ENCODE measurements around the gene ADPRH.
"Not testable (repeated sequence)": the region's sequence is repeated elsewhere in the genome, so short reads cannot be mapped to it uniquely, and the experiment has no call there.

The ADPRH gene

DNA sequence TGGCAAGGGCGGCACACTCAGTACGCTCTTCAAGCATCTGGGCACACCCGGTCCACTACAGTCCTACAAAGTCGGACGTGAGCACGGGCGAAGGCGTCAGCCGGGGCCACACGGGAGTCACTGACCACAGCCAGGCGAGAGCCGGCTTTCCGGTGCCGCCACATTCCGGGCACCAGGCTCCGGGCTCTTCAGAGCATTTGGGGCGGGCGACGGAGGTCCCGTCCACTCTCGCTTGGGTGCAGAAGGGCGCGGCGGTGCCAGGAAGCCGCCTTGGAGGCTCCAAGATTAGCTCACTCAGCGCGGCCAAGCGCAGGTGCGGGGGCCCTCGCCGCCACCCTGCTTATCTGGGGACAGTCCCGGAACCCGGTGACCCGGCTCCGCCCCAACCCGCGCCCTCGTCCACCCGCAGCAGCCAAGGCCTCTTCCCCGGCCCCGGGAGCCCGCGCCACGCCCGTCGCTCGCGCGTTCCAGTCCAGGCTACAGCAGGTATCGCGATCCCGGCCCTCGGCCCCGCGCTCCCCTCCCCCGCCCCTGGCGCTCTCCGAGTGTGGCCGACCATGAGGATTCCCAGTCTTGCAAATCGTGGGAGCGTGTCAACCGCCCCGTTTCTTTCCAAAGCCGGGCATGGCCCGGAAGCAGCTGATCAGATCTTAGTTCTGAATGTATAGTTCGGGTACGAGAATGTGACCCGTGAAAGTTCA, at the start of gene ADPRH:
ADPRH (plus strand) TSS at position 127 of the 701 bp plus-strand sequence. CDS start 2,678 bp downstream, outside the sequence.
- no peak for DNase-seq (ENCODE audit: low spot score)

DNA sequence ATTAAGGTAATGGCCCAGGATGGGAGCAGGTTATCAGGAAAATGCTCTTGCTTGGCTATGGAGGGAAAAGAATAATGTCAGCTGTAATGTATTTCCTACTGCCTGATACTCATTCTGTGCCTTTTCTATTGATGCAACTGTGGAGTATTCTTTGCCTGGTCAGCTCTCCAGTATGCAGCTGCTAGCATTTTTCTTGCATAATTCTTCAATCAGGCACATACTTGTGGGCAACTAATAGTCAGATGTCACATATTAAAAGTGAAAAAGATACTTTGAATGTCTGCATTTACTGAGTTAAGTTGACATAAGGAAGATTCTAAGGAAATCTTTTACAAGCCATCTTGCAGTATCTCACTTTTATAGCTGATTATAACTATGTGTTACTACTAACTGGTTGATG, 49.4 kb upstream of the ADPRH start:
- no peak for DNase-seq (ENCODE audit: low spot score)

DNA sequence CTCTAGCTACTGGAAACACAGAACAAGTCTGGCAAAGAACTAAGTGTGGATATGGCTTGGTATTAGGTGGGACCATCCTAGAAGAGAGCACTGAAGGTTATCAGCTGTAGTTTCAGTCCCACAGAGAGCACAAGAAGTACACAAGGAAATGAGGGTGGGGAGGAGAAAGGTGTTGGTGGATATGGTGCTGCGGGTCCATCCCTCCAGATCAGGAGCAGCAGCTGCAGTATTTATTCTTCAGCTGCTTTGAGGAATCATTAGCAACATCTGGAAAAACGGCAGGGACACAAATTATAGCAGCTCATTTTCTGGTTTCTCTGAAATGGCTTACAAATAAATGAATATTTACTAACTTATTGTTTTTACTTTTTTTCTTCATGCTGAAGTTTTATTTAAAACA, 48.8 kb upstream of the ADPRH start:
- no peak for DNase-seq (ENCODE audit: low spot score)

DNA sequence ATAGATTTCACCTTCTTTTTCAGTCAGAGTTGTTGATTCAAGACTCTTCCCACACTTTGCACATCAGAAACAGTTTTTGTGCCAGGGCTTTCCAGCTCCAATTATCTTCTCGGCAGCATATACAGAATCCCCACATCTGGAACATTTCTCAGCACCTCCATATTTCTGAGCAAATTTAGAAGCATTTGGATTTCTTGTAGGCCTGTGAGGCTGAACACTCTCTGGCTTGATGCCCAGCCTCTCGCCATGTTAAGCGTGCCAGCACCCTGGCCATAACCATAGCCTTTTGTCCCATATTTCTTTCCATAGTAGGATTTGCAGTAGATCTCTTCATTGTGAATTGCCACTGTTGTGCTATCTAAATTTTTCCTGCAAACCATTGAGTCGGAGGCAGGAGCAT, 48.1 kb upstream of the ADPRH start:
- DNase-seq (ENCODE audit: low spot score): no peak

DNA sequence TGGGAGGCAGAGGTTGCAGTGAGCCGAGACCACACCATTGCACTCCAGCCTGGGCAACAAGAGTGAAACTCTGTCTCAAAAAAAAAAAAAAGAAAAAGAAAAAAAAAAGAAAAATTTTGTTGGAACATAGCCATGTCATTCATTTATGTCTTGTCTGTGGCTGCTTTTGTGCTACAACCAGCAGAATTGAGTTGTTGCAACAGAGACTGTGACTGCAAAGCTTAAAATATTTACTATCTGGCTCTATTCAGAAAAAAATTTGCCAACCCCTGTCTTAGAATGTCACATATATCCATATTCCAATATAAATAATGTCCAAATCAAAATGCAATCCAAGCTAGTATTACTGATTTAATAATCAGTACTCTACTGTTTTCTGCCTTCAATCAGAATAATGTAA, 45.0 kb upstream of the ADPRH start:
- no peak for DNase-seq (ENCODE audit: low spot score)

DNA sequence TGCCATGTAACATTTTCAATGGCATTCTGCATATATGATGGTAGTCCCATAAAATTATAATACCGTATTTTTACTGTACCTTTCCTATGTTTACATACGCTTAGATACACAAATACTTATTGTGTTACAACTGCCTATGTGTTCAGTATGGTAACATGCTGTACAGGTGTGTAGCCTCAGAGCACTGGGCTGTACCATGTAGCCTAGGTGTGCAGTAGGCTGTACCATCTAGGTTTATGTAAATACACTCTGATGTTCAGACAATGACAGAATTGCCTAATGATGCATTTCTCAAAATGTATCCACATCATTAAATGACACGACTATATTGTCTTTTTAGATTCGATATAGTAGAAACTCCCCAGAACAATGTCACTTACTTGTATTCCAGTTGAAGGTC, 42.5 kb upstream of the ADPRH start:
- no peak for DNase-seq (ENCODE audit: low spot score)

DNA sequence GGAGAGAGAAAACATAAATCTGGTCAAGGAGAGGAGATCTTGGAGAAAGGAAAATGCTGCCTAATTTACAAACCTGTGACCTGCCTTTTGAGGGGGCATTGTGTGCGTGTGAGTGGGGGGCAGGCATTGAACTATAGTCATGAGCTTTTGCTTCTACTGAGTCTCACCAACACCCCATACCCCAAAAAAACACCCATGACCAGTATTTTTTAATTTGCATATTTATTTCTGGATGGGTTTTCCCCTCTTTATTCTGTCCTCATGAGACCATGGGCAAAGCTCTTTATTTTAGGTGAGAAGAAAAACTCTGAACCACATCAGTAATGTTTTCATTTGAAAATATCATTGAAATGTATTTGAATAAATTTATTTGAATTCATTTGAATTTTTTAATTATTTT, 40.5 kb upstream of the ADPRH start:
- DNase-seq (ENCODE audit: low spot score): no peak

DNA sequence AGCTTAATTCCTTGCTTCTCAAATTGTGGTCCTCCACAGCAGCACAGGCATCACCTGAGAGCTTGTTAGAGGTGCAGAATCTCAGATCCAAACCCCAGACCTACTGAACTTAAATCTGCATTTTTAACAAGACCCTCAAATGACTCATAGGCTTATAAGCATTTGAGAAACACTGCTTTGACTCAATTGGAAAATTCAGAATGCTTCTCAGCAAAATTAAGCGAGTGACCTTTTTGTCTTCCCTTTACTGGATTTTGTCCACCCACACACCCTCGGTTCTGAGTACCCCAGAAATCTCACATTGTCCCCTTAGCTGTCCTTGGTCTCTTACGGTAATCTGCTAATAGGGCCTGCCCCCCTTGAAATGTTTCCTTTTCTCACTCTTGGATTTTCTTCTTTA, 37.7 kb upstream of the ADPRH start:
- no peak for DNase-seq (ENCODE audit: low spot score)

DNA sequence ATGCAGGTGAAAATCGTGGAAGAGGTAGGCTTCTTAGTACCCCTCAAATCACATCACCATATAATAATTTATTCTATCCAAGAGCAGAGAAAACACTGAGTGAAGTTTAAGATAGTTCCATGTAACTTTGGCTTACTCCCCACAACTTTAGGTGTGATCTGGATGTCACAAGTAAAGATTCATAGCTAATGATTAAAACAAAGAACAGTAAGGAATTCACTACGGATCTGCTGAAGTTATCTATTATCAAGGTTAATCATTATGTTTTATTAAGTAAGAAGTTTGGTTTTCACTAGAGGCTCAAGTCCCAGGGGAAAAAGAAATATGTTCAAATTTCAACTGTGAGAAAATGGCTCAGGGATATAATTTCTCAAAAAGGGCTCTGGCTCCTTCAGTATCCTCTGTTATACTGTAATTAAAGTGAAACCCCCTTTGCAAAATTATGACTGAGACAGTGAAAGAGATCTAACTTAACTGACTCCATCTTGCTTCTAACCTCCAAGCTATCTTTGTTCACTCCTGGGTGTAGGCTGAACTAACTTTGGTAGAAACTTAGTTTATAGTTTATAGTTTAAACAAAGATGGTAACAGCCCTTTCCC, 37.0 kb upstream of the ADPRH start:
- no peak for DNase-seq (ENCODE audit: low spot score)

DNA sequence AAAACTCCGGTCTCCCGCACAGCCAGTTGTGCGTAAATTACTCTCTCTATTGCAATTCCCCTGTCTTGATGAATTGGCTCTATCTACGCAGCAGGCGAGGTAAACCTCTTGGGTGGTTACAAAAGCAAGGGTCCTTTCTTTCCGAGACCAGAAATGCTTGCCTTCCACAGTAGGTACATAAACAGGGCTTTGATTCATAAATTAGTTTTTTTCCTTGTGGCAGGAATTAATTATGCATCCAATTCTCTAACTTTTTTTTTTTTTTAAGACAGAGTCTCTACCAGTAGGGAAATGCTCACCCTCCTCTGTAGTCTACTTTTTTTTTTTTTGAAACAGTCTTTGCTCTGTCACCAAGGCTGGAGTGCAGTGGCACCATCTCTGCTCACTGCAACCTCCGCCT, 36.1 kb upstream of the ADPRH start:
- DNase-seq (ENCODE audit: low spot score): no peak

DNA sequence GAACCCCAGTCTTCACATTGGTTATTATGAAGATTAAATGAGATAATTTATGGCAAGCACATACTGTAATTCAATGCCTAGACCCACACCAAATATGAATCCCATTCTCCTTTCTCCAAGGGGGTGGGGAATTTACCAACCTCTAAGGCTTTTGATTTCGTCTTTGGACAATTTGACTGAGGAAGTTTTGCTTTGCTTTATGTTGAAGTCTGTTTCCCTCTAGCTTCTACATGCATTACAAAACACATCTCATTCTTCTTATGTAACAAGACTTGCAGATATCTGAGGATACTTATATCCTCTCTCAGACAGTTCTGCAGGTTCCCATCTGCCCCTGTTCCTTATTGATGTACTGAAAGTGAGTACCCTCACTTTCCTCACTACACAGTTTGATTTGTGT, 32.1 kb upstream of the ADPRH start:
- DNase-seq (ENCODE audit: low spot score): no peak

DNA sequence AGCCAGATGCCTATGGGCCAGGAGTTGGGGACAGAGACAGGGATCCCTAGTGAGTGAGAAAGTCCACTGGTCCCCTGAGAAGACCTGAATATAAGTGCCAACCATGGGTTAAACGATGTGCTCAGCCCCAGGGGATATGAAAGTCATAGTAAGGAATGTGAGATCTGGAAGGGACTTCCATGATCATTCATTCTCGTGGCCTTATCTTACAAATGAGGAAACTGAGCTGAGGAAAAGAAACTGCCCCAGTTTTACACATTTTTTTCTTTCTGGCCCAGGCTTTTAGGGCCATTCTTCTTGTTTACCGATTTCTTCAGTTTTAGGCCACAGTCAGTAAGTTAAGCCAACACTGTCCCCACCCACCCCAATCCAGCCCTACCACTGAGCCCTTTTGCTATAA, 31.0 kb upstream of the ADPRH start:
- DNase-seq (ENCODE audit: low spot score): no peak

DNA sequence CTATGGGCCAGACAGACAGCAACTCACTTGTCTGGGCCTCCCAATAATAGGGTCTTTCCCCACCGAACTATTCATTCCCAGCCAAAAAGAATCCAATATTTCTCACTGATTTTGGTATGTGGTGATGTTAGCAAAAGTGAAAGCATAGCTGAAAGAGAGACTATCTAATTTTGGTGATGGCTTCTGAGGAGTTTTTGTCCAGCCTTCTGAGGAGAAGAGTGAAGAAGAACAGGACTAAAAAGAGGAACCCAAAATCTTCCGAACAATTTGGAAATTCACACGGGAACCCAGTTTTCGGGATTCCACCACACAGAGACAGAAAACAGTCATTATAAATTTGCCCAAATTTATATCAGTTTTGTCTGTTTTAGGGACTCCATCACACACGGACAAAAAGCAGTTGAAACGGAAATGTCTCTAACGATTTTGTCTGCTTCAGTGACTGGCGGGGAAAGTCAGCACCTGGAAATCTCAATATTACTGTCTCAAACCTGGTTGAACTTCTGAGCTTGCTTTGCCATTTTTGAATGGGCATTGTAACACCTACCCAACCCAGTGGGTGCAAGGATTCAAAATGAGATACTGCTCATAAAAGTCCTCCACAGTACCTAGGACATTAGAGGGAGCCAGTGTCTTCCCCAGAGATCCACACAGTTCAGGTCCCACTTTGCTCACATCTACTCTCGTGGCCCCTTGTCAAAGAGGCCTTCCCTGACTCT, 28.9 kb upstream of the ADPRH start:
- DNase-seq (ENCODE audit: low spot score): no peak

DNA sequence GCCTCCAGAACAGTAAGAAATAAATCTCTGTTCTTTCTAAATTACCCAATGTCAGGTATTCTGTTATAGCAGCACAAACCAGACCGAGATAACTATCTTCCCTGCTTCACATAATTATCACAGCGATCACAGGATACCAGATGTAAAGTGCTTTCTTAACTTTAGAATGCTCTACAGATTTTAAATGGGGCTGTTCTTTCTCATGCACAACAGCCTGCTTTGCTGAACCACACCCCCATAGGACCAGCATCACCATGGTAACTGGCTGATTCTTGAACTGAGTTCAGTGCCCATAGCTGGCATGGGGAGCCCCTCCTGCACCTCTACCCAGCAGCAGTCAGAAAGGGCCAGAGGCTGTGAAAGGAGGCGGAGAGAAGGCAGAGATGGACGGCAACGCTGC, 27.7 kb upstream of the ADPRH start:
- no peak for DNase-seq (ENCODE audit: low spot score)

DNA sequence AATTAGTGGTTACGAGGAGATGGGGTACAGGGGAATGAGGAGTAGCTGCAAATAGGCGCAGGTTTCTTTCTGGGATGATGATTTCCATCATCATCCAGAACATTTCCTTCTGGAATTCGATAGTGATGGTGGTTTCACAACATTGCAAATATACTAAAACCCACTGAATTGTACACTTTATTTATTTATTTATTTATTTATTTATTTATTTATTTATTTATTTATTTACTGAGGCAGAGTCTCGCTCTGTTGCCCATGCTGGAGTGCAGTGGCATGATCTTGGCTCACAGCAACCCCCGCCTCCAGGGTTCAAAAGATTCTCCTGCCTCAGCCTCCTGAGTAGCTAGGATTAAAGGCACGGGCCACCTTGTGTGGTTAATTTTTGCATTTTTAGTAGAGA, 26.4 kb upstream of the ADPRH start:
- not testable (repeated sequence) for DNase-seq (ENCODE audit: low spot score)

DNA sequence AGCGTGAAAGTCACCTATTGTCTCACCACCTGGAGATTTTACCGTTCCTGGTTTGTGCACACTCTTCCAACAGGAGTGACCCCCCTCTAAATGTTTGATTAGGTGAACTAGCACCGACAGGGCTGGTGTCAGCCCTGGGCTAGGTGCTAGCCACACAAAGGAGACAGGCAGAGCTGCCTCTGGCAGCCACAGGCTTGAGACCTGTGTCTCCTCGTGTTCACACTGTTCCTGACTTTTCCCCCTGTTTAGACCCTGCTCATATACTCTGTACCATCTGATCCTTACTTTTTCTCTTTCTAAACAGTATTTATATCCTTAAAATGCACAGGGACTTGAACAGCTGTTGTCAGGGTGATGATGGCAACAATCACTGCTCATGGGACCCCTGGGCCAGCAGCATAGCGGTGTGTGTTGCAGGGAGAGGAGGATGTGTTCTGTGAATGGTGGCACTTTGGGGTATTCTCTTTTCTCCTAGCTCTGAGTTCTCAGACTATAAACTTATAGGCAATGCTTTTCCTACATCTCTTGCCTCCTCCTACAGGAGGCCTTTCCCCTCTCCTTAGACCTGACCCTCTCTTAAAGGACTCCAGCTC, 25.4 kb upstream of the ADPRH start:
- no peak for DNase-seq (ENCODE audit: low spot score)

DNA sequence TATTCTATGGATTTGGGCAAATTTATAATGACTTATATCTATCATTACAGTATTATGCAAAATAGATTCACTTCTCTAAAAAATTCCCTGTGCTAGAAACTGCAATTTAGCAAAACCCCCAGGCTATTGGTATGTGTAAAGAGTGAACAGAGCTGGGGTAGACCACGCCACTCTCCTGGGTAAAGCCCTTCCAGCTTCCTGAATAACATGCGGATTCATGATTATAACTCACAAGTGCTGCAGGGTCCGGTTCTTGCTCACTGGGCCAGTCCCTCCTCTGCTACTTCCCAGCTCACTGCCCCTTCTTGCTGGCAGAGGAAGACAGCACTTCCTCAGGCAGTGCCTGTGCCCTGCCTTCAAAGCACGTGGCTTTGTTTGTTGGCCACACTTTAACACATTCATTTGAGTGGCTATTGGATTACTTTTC, 24.0 kb upstream of the ADPRH start:
- no peak for DNase-seq (ENCODE audit: low spot score)

DNA sequence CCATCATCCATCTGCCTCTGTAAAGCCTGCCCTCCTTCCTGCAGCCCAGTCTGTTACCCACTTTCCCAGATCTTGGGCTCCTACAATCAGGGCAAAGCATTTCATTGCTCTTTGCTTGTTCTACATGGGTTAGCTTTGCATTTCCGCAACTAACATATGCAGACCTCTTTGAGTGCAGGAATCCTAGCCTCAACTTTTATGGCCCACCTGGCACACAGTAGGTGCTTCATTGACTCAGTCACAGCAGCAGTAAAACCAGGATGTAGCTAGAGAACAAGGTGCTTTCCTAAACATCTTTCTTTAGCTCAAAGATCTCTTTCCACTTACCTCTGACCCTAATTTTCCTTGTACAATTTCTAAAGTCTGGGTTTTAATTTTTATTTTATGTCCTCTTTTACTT, 23.4 kb upstream of the ADPRH start:
- DNase-seq (ENCODE audit: low spot score): no peak

DNA sequence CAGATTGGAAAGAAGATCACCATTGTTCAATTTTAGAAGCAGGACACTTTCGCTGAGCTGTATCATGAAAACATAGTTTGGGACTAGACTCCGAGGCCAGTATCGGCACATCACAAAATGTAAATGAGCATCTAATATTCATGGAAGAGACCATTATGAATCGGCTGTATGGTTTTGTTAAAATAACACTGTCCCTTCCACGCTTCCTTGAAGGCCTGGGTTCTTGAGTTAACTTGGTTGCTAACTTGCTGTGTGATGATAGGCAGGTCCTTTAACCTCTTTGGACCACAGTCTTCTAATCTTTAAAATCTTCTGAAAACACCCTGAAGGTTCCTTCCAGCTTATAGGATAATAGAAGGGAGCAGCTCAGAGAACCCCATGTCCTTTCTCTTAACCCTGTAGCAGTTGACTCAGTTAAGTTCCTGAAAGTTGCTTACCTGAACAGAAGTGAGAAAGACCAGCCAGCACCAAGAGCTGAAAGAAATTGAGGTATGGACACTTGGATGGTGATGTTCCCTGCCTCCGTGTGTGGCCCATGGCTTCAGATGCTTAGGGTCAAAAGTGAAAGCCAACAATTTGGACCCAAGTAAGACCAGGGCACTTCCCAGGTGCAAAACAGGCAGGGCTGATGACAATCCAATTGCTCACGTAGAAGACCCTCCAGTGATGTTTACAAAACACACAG, 22.0 kb upstream of the ADPRH start:
- DNase-seq (ENCODE audit: low spot score): no peak

DNA sequence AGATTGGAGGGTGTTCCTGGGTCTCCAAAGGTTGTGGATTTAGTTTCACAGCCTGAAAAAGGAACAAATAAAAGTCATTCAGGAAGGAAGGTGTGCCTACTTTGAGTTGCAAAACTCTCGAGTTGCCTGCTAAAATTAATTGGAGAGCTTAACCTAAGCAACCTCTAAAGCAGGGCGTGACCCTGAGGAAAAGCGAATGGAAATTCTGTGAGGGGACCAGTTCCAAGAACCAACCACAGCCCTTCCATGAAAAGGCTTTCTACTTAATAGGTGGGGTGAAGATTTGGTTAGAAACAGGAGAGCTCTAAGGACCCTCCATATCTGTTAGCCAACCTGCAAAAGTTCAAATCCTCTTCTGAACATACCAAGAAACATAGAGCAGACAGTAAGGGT, 21.4 kb upstream of the ADPRH start:
- DNase-seq (ENCODE audit: low spot score): no peak

DNA sequence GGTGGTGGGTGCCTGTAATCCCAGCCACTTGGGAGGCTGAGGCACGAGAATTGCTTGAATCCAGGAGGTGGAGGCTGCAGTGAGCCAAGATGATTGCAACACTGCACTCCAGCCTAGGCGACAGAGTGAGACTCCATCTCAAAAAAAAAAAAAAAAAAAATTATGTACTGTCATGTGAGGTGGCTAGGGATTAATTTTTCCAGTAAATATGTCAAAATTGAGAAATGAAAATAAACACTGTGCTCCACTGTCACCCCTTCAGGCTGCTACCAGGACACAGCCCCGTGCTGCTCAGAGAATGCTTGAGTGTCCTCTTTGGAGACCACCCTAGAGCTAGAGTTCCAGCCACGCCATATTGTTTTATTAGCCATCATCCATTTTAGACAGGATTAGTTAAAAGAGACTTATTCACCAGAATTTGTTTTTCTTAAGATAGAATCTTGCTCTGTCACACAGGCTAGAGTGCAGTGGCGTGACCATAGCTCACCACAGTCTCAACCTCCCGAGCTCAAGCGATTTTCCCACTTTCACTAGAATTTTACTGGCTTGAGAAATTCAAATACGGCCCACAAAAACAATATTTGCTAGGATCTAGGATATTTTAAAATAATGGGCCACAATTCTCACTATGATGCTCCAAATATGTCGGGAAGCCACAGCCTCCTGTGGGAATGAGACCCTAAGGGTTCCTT, 20.5 kb upstream of the ADPRH start:
- DNase-seq (ENCODE audit: low spot score): no peak

DNA sequence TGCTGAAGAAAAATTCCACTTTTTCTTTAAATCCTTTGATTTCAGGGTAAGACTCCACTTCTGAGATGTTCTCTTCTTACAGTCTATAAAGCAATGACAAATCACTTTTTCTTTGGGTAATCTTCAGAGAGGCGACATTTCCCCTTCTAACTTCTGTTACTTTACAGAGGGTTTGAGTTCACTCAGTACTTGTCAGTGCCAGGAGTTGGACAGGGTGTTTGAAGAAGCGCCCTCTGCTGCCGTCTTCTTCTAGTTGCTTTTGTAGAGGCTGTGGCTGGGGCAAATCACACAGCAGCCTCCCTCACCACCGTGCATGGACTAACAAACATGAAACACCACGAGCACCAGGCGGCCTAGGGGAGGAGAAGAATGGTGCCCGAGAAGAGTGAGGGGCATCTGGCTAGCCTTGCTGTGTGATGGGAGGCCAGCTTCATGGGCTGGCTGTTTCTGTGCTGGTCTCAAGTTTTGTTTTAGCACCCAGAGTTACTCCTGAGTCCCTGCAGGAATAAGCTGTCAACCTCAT, 19.8 kb upstream of the ADPRH start, which contains the start of gene CD80:
CD80 (minus strand) TSS at position 174 of the 523 bp plus-strand sequence. CDS start 1,886 bp downstream, outside the sequence.
- DNase-seq (ENCODE audit: low spot score): no peak
